Lower leg skin (tissue), 3 donors: ENCODE data around the gene DDX46.

Source experiments
- POLR2A ChIP-seq, 2 donors: fragments of 450-650 bp; IDR thresholded peaks; one replicate each; pipeline ENCODE4 v1.6.1; 2016 to 2017; ENCODE audit warnings: antibody characterized with exemption in 2 of 2, mild to moderate bottlenecking in 1 of 2, moderate library complexity in 1 of 2
- TF ChIP-seq, protein P1 (sequence below), 3 donors: fragments of 450-650 bp; IDR thresholded peaks; one replicate each; pipeline ENCODE4 v1.5.1; 2016; ENCODE audit warnings: antibody characterized with exemption in 3 of 3, mild to moderate bottlenecking in 3 of 3, moderate library complexity in 2 of 3

DNA sequence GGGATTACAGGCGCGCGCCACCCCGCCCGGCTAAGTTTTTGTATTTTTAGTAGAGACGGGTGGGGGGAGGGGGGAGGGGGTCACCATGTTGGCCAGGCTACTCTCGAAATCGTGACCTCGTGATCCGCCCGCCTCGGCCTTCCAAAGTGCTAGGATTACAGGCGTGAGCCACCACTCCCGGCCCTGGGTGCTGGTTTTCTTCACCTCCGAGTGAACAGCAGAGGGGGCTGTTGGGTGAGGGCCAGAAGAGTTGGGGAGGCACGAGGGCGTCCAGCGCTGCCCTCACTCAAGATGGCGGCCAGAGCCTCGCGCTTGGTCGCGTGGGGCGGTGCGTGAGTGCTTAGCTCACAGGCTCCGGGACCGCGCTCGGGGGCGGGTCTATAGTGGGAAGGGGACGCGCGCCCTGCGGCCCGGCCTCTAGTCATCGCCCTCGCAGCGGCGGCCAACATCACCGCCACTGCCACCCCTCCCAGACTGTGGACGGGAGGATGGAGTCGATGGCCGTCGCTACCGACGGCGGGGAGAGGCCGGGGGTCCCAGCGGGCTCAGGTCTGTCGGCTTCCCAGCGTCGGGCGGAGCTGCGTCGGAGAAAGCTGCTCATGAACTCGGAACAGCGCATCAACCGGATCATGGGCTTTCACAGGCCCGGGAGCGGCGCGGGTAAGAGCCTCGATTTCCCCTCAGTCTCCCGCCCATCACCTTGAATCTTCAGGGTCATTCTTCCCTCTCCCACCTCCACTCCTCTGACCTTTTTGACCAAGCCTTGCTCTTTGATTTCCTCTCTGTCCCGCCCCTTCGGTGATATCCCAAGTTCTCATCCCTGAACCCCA is 20.2 kb upstream of the DDX46 start, which contains the start of gene CAMLG:
- TF ChIP-seq, protein P1, sequence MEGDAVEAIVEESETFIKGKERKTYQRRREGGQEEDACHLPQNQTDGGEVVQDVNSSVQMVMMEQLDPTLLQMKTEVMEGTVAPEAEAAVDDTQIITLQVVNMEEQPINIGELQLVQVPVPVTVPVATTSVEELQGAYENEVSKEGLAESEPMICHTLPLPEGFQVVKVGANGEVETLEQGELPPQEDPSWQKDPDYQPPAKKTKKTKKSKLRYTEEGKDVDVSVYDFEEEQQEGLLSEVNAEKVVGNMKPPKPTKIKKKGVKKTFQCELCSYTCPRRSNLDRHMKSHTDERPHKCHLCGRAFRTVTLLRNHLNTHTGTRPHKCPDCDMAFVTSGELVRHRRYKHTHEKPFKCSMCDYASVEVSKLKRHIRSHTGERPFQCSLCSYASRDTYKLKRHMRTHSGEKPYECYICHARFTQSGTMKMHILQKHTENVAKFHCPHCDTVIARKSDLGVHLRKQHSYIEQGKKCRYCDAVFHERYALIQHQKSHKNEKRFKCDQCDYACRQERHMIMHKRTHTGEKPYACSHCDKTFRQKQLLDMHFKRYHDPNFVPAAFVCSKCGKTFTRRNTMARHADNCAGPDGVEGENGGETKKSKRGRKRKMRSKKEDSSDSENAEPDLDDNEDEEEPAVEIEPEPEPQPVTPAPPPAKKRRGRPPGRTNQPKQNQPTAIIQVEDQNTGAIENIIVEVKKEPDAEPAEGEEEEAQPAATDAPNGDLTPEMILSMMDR (IDR thresholded peaks at IDR 0.05), result no peak
- peak in 1 of 2 donors; percentile 12 for TF ChIP-seq POLR2A (IDR thresholded peaks at IDR 0.05)
